Tibial nerve (tissue), 4 donors: Measurements from ENCODE around the gene MOB2.

Experiments used
- EP300 ChIP-seq, 2 donors: sonication (generic); formaldehyde crosslinking; IDR thresholded peaks; one replicate each; pipeline ENCODE4 v1.6.1; 2017; ENCODE audit warnings: antibody characterized with exemption in 2 of 2, mild to moderate bottlenecking in 1 of 2
- POLR2A ChIP-seq, 2 donors: fragments of 450-650 bp; IDR thresholded peaks; one replicate each; pipeline ENCODE4 v1.6.1; 2017; ENCODE audit warnings: antibody characterized with exemption in 2 of 2, mild to moderate bottlenecking in 2 of 2, moderate library complexity in 2 of 2
- TF ChIP-seq, protein P1 (sequence below), 5 experiments: fragments of 200-600 bp in 3 of 5; fragments of 450-650 bp in 2 of 5; sonication (generic) in 3 of 5; IDR thresholded peaks; one replicate each; pipeline ENCODE4 v1.5.1; 2016 to 2019; ENCODE audit warnings: antibody characterized with exemption in 5 of 5, mild to moderate bottlenecking in 3 of 5, moderate library complexity in 2 of 5

DNA sequence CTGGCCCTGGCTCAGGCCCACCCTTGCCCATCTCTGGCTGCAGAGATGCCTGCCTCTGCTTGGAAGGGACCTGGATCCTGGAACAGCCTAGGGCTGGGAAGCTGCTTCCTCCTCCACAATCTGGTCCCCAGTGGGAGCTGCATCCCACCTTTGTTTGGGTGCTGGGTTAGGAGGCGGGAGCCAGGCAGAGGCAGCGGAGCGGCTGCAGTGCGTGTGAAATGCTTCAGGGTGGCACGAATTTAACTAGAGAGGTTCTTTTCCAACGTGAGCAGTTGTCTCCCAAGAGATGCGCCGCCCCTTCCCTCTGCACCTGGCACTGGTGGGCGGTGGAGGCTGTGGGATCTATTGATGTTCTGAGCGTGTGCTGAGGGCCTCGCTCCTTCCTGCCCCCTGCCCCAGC lies 65.3 kb downstream of the MOB2 start:
- TF ChIP-seq, protein P1, sequence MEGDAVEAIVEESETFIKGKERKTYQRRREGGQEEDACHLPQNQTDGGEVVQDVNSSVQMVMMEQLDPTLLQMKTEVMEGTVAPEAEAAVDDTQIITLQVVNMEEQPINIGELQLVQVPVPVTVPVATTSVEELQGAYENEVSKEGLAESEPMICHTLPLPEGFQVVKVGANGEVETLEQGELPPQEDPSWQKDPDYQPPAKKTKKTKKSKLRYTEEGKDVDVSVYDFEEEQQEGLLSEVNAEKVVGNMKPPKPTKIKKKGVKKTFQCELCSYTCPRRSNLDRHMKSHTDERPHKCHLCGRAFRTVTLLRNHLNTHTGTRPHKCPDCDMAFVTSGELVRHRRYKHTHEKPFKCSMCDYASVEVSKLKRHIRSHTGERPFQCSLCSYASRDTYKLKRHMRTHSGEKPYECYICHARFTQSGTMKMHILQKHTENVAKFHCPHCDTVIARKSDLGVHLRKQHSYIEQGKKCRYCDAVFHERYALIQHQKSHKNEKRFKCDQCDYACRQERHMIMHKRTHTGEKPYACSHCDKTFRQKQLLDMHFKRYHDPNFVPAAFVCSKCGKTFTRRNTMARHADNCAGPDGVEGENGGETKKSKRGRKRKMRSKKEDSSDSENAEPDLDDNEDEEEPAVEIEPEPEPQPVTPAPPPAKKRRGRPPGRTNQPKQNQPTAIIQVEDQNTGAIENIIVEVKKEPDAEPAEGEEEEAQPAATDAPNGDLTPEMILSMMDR (IDR thresholded peaks at IDR 0.05): no peak
- no peak for TF ChIP-seq POLR2A (IDR thresholded peaks at IDR 0.05)
- no peak for TF ChIP-seq EP300 (IDR thresholded peaks at IDR 0.05)
